RKO (cell line): ENCODE measurements around the gene POM121L12.

Experiments used
- DNase-seq: peaks from one replicate; pipeline ENCODE4 v3.0.0-alpha.2; 2016; ENCODE audit warnings: low spot score

POM121L12 gene

DNA sequence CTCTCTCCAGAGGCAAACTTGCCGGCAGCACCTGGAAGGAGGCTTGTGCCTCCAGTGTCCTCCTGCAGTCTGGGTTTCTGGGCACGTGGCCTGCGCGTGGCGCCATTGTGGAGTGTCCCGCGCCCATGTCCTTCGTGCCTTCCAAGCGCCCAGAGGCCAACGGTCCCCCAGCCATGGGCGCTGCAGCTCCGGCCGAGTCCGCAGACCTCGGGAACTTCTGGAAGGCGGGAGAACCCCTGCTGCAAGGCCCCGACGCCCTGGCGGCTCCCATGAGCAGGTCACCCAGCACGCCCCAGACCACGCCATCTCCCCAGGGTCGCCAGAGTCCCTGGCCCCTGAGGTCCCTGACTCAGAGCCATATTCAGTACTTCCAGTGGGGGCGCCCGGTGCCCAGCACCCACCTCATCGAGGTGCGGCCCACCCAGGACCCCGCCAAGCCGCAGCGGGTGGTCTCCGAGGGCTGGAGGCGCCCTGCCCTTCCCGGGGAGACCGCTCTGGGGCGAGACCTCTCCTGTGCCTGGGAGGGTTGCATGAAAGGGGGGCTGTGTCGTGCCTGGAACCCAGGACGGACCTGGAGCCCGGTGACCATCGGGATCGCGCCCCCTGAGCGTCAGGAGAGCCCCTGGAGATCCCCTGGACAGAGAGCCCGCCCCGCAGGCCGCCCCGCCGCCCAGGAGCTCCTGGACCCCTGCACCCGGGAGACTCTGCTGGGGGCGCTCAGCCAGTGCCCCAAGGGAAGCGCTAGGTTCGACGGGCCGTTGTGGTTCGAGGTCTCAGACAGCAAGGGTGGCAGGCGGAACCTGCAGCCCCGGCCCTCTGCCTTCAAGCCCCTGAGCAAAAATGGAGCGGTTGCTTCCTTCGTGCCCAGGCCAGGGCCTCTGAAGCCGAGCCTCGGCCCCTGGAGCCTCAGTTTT lies at the start of gene POM121L12:
Gene POM121L12, plus strand, starts transcription at position 135 of the 914 bp plus-strand sequence. Its CDS starts 39 bp downstream, at position 174.
- no peak for DNase-seq

- DNase-seq: no peak
Observed at GRCh38 chr7:52992001-52992400, 43.4 kb upstream of the POM121L12 start.

DNA sequence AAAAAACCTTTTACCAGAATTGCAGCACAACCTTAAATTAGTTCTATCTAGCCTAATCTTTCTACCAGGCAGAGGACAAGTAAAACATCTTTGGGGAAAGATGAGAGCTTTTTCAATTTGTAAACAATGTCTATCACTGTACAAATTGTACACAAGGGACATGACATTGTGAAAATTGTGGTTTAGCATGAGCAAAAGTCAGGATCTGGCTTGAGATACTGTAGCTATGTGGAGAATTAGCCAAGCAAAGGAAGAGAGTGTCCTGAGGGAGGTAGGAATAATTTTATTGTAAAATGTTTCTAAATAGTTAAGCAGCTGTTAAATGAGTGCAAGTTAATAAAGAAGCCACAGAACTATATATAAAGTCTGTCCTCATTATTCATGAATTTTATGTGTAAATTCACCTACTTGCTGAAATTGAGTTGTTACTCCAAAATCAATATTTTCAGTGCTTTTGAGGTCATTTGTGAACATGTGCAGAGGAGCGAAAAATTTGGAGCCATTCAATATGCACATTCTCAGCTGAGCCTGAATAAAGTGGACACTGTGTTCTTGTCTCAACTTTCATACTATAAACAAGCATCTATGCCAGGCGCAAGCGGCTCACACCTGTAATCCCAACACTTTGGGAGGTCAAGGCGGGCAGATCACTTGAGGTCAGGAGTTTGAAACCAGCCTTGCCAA lies 42.8 kb upstream of the POM121L12 start:
- DNase-seq: no peak

- DNase-seq: no peak
Observed at GRCh38 chr7:52995676-52996075, 39.8 kb upstream of the POM121L12 start.

- no peak for DNase-seq
Observed at GRCh38 chr7:53001221-53001620, 34.2 kb upstream of the POM121L12 start.

DNA sequence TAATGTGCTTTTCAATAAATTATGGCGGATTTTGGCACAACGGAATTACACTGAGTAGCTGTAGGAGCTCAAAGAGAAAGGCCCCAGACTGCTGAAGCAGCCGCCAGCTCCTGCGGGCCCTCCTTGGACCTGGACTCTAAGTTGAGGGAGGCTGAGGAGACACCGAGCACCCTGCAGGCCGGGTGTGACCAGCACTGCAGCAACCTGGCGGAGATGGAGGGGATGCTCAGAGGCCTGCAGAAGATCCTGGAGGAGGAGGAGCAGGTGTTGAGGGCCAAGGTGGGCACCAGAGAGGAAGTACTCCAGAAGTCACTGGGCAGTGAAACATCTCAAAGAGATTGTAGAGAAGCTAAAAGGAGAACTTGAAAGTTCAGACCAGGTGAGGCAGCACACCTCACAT lies 33.0 kb upstream of the POM121L12 start:
- DNase-seq: no peak

DNA sequence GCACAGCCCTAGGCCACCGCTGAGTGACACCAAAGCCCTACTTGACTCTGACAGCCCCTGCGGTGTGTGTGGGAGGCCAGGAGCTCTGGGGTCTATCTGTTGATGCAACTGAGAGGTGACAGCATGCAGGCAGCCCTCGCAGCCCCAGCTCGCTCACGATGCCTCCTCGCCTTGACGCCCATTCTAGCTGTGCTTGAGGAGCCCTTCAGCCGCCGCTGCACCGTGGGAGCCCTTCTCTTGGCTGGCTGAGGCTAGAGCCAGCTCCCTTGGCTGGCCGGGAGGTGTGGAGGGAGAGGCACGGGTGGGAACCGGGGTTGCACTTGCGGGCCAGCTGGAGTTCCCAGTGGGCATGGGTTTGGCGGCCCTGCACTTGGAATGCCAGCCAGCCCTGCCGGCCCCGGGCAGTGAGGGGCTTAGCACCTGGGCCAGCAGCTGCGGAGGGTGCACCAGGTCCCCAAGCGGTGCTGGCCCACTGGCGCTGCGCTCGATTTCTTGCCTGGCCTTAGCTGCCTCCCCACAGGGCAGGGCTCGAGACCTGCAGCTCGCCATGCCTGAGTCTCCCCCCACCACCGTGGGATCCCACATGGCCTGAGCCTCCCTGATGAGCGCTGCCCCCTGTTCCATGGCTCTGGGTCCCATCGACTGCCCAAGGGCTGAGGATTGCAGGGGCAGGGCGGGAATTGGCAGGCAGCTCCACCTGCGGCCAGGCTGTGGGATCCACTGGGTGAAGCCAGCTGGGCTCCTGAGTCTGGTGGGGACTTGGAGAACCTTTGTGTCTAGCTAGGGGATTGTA lies 31.6 kb upstream of the POM121L12 start:
- DNase-seq: no peak

- no peak for DNase-seq
Observed at GRCh38 chr7:53013925-53014324, 21.5 kb upstream of the POM121L12 start.

DNA sequence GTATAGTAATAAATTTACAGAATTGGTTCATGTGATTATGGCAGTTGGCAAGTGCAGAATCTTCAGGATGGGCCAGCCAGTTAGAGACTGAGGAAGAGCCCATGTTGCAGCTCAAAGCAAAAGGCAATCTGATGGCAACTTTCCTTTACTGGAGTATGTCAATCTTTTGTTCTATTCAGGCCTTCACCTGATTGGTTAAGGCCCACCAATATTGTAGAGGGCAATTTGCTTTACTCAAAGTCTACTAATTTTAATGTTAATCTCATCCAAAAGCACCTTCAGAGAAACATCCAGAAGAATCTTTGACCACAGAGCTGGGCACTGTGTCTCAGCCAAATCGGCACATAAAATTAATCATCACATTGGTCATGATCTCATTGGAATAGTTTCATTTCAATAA lies 20.0 kb upstream of the POM121L12 start:
- no peak for DNase-seq

- DNase-seq: no peak
Observed at GRCh38 chr7:53022893-53023292, 12.5 kb upstream of the POM121L12 start.

GRCh38 chr7:53048638-53049037 lies 13.2 kb downstream of the POM121L12 start:
- DNase-seq: no peak

GRCh38 chr7:53050433-53050832 lies 15.0 kb downstream of the POM121L12 start:
- DNase-seq: no peak

DNA sequence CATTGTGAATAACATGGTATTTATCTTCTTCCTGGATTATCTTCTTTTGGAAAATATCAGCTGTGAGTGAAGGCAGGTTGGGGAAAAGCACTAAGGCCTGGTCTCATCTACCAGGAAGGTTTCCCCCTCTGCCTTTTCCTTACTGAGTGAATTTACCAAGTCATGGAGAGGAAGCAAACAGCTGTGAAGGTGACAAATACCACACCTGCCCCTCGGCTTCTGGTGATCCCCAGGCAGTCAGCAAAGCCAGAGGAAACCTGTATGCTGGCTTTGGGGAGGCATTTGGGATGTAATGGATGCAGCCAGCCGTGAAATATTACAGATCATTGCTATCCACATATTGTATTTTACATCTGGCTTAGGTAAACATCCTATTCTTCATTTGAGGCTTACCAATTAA lies 24.2 kb downstream of the POM121L12 start:
- no peak for DNase-seq

DNA sequence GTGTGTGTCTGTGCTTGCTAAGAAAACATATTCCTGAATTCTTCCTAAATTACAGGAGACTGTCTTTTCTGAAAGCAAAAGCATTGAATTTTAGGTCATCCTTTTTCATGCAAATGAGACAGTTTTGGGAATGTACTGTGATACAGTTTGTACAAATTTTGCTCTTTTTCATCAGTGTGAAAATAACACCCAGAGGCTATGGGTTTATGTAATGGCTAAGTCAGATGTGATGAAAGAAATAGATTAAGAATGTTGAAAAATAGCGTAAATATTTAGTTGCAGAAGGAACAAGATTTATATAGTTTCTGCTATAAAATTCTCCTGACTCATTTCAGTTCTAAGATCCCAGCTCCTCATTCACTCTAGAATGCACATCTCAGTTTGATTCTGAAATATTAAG lies 24.6 kb downstream of the POM121L12 start:
- no peak for DNase-seq

GRCh38 chr7:53062796-53063195 lies 27.4 kb downstream of the POM121L12 start:
- DNase-seq: no peak

DNA sequence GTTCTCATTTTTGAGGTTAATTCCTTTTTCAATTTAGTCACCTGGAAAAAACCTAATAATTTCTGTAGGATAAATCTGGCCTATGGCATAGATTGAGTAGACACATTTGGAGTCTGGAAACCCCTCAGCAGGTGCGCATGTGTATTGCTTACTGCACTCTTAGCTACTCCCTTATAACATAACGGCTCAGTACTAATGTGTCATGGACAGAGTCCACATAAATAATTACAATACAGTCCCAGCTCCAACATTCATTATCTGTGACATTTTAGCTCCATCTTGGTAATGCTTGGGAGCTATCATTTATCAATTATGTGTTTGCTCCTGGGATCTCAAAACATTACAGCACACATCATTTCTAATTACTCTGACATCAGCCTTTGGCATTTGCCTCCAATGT lies 33.2 kb downstream of the POM121L12 start:
- no peak for DNase-seq

DNA sequence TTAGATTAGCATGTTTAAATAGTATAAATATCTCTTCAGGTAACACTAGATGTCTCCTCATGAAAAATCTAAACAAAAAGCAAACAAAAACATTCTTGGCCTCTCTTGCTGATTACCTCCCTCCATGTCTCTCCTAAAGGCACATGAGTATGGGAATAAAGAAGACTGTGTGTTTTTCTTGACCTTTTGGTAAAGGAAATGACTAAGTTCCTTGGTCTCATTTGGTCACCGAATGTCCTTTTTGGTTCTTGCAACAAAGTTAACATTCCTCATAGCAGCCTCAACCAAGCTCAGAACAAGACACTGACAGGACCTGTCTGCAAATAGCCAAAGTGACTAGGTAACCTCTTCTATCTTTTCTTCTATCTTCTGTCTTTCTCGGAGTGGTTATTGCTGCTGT lies 35.5 kb downstream of the POM121L12 start:
- DNase-seq: no peak
